Left ventricle myocardium inferior (tissue), 1 donor: Measurements from ENCODE around the gene PYGB. TPM values are rescaled to one million over a fixed set of nuclear protein-coding genes. Genes with fewer than 3 reads are reported as not detected.

Source experiments
- DNase-seq: peaks from one replicate; pipeline ENCODE4 v3.0.0-alpha.2; 2020
- H3K27ac ChIP-seq: fragments of 200-600 bp; replicated peaks from 2 replicates; pipeline ENCODE4 v1.8.0; 2021
- H3K27me3 ChIP-seq: fragments of 200-600 bp; 2 replicates; pipeline ENCODE4 v1.8.0; 2021; ENCODE audit warnings: low read depth
- H3K36me3 ChIP-seq: fragments of 200-600 bp; 2 replicates; pipeline ENCODE4 v1.8.0; 2021
- H3K4me1 ChIP-seq: fragments of 200-600 bp; 2 replicates; pipeline ENCODE4 v1.8.0; 2021
- H3K4me3 ChIP-seq: fragments of 200-600 bp; 2 replicates; pipeline ENCODE4 v1.8.0; 2021; ENCODE audit warnings: mild to moderate bottlenecking, moderate library complexity
- H3K9me3 ChIP-seq: fragments of 200-600 bp; replicated peaks from 2 replicates; pipeline ENCODE4 v1.8.0; 2021
- intact Hi-C: fragments of 100-400 bp; cut with micrococcal nuclease; formaldehyde crosslinking; loops from one replicate; pipeline ENCODE4 v1.11.0; 2022
- total RNA-seq: library from RNA; stranded (reverse); fragmentation: NEBNext Ultra II Directional; extraction: Animal tissue kit (Norgen Biotek cat#: 25700); gene quantifications from one replicate; pipeline ENCODE4 v1.2.1, GENCODE V29; 2021
- TF ChIP-seq, protein P1 (sequence below): fragments of 200-600 bp; IDR thresholded peaks from 2 replicates; pipeline ENCODE4 v1.8.0; 2021; ENCODE audit warnings: antibody characterized with exemption, mild to moderate bottlenecking, borderline replicate concordance
- donor health status: DM: no; HTN: yes; CAD: no; lungs with severe emphysema.

The PYGB gene
- total RNA-seq, 1 donor from 2014 or later = 218 TPM

DNA sequence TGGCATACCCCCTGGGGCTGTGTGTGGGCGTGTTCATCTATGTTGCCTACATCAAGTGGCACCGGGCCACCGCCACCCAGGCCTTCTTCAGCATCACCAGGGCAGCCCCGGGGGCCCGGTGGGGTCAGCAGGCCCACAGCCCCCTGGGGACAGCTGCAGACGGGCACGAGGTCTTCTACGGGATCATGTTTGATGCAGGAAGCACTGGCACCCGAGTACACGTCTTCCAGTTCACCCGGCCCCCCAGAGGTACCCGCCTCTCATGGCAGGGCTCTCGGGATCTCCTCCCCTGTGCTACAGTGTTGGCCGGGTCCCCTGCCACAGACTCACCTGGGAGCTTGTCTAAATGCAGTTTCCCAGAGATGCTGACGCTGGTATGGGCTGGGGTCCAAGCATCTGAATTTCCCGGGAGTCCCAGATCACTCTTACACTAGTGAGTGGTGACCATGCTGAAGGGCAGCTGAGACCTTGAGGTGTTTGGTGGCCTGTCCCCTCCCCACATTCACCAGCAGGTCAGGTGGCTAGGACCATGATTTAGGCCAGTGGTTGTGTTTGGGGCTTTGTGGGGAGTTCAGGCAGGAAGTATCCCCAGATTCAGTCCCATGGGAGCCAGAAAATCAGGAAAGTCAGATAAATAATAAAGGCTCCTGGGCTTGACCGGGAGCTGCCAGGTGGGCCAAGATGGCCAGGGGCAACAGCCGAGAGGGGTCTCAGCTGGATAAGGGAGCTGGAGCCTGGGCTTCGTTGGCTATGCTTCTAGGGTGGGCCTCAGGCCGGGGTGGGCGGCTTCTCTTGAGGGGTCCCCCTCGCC is 40.5 kb upstream of the PYGB start:
- peak overlapping the region; percentile 77 for H3K27ac ChIP-seq
- peaks cover 34% of the 10 kb centered on the region for H3K36me3 ChIP-seq
- H3K27me3 ChIP-seq = no peaks in the 10 kb centered on the region
- no peak overlapping the region for H3K4me3 ChIP-seq
- H3K9me3 ChIP-seq = peaks cover 3% of the 10 kb centered on the region
- DNase-seq = no peak
- intact Hi-C loops = no loop called here
- peaks cover 57% of the 10 kb centered on the region for H3K4me1 ChIP-seq
- TF ChIP-seq, protein P1, sequence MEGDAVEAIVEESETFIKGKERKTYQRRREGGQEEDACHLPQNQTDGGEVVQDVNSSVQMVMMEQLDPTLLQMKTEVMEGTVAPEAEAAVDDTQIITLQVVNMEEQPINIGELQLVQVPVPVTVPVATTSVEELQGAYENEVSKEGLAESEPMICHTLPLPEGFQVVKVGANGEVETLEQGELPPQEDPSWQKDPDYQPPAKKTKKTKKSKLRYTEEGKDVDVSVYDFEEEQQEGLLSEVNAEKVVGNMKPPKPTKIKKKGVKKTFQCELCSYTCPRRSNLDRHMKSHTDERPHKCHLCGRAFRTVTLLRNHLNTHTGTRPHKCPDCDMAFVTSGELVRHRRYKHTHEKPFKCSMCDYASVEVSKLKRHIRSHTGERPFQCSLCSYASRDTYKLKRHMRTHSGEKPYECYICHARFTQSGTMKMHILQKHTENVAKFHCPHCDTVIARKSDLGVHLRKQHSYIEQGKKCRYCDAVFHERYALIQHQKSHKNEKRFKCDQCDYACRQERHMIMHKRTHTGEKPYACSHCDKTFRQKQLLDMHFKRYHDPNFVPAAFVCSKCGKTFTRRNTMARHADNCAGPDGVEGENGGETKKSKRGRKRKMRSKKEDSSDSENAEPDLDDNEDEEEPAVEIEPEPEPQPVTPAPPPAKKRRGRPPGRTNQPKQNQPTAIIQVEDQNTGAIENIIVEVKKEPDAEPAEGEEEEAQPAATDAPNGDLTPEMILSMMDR = no peak

DNA sequence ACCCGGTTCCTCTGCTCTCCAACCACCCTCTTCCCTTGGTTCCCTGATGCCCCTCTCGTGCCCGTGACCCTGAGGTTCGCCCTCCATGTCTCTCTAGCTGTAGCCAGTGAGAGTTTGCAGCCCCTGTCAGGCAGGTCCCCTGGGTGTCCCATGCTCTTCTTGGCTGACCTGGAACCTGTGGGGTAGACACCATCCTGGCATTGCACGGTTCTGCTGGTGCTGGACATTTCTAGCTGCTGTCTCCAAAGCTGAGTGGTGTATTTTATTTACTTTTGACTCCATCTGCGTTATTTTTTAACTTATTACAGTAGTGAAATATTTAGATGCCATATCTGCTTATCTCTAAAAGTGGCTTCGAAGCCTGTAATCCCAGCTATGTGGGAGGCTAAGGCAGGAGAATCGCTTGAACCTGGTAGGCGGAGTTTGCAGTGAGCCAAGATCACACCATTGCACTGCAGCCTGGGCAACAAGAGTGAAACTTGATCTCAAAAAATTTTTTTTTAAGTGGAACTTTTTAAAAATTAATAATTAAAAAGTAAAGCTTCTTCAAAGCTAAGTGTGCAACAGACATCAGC is 39.8 kb upstream of the PYGB start:
- TF ChIP-seq, protein P1 = no peak
- intact Hi-C loops = no loop called here
- H3K9me3 ChIP-seq = no peaks in the 10 kb centered on the region
- no peak overlapping the region for H3K27ac ChIP-seq
- DNase-seq = no peak
- peaks cover 50% of the 10 kb centered on the region for H3K4me1 ChIP-seq
- no peaks in the 10 kb centered on the region for H3K27me3 ChIP-seq
- peaks cover 41% of the 10 kb centered on the region for H3K36me3 ChIP-seq
- H3K4me3 ChIP-seq = no peak overlapping the region

DNA sequence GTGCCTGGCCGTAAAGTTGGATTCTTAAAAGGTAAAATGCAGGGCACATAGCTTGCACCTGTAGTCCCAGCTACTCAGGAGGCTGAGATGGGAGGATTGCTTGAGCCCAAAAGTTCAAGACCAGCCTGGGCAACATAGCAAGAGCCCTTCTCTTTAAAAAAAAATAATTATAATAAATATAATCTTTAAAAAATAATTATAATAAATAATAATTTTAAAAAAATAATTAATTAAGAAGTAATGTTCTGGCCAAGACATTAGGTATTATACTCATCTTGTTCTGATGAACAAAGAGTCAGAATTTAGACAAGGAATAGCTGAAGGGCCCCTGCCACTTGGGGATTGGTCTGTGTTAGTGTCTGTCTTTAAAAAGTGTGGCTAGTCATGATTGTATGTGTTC is 38.5 kb upstream of the PYGB start:
- Histone ChIP-seq H3K27me3 (no peaks in the 10 kb centered on the region), H3K27ac (no peak overlapping the region), H3K9me3 (no peaks in the 10 kb centered on the region), H3K4me1 (peaks cover 36% of the 10 kb centered on the region), H3K4me3 (no peak overlapping the region), H3K36me3 (peaks cover 54% of the 10 kb centered on the region)
- no peak for DNase-seq
- TF ChIP-seq, protein P1 = no peak
- intact Hi-C loops = no loop called here

DNA sequence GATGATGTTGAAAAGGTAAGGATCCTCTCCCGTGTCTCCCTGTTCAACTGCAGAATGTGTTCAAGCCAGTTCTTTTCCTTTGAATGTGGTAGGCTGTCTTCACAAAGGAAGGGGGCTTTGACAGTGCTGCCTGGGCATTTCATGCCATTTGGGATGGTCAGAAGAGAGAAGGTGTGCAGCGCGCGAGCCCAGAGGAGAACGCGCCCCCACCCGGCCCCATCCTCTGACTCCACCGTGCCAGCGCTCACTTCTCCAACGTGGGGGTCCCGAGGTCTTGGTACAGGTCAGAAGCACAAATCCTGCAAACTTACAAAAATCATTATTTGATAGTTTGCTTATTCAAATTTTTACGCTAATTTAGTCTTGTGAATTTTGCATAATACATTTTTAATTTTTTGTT is 38.0 kb upstream of the PYGB start:
- peaks cover 59% of the 10 kb centered on the region for H3K36me3 ChIP-seq

DNA sequence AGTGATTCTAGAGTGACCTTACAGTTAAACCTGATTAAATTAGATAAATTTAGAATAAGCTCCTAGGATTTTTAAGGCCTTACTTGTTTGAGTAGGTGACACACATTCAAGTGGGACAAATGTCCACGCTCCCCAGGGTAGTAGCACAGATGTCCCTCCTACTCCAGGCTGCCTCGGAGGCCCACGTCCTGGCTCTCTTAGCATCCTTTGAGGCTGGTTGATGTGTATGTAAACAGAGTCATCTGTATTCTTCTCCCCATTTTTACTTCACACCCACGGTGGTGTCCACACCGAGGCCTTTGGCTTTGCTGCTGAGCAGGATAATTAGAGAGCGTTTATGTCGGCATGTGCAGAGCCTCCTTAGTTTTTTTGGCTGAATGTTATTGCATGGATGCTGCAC is 36.6 kb upstream of the PYGB start:
- peaks cover 28% of the 10 kb centered on the region for H3K4me1 ChIP-seq
- H3K9me3 ChIP-seq = no peaks in the 10 kb centered on the region
- DNase-seq = no peak
- TF ChIP-seq, protein P1 = no peak
- no peak overlapping the region for H3K4me3 ChIP-seq
- no peaks in the 10 kb centered on the region for H3K27me3 ChIP-seq
- intact Hi-C loops = no loop called here
- peaks cover 73% of the 10 kb centered on the region for H3K36me3 ChIP-seq
- H3K27ac ChIP-seq = no peak overlapping the region

More for the DNA sequence above, 38.0 kb upstream of the PYGB start:
- no peaks in the 10 kb centered on the region for H3K27me3 ChIP-seq
- H3K9me3 ChIP-seq = no peaks in the 10 kb centered on the region
- no peak for DNase-seq
- H3K4me1 ChIP-seq = peaks cover 31% of the 10 kb centered on the region
- H3K4me3 ChIP-seq = no peak overlapping the region
- no peak overlapping the region for H3K27ac ChIP-seq
- intact Hi-C loops = no loop called here
- TF ChIP-seq, protein P1 = no peak
